Upper lobe of left lung (tissue), 6 donors: ENCODE data around the gene ADAMTSL2. TPM values are rescaled to one million over a fixed set of nuclear protein-coding genes. Genes with fewer than 3 reads are reported as not detected.

ENCODE experiments used
- ATAC-seq, 2 donors: fragments of 200-7000 bp; cut with Tn5 transposase; one replicate each; pipeline ENCODE4 v1.9.1; 2022; ENCODE audit warnings: mild to moderate bottlenecking in 2 of 2, moderate library complexity in 2 of 2; ENCODE audit not compliant: low FRiP score in 2 of 2
- DNase-seq, 2 donors: peaks; one replicate each; pipeline ENCODE4 v3.0.0-alpha.2; 2019 to 2020
- H3K27ac ChIP-seq, 4 donors: fragments of 200-600 bp; sonication (generic); one replicate each; pipeline ENCODE4 v1.5.1; 2016 to 2019
- H3K27me3 ChIP-seq, 4 donors: fragments of 200-600 bp; sonication (generic); one replicate each; pipeline ENCODE4 v1.5.1; 2017 to 2019
- H3K36me3 ChIP-seq, 4 donors: fragments of 200-600 bp; sonication (generic); one replicate each; pipeline ENCODE4 v1.5.1; 2016 to 2019
- H3K4me1 ChIP-seq, 4 donors: fragments of 200-600 bp; sonication (generic); one replicate each; pipeline ENCODE4 v1.5.1; 2018 to 2019
- H3K4me3 ChIP-seq, 4 donors: fragments of 200-600 bp; sonication (generic); one replicate each; pipeline ENCODE4 v1.5.1; 2017 to 2019; ENCODE audit warnings: mild to moderate bottlenecking in 2 of 4, moderate library complexity in 1 of 4
- H3K9me3 ChIP-seq, 4 donors: fragments of 200-600 bp; sonication (generic); one replicate each; pipeline ENCODE4 v1.5.1; 2018 to 2019
- EP300 ChIP-seq, 4 donors: sonication (generic); formaldehyde crosslinking; IDR thresholded peaks; one replicate each; pipeline ENCODE4 v1.5.1; 2017; ENCODE audit warnings: antibody characterized with exemption in 4 of 4, control low read depth in 2 of 4
- POLR2A ChIP-seq, 4 donors: fragments of 450-650 bp; IDR thresholded peaks; one replicate each; pipeline ENCODE4 v1.5.1; 2016 to 2017; ENCODE audit warnings: antibody characterized with exemption in 4 of 4, mild to moderate bottlenecking in 2 of 4
- POLR2AphosphoS5 ChIP-seq, 2 donors: sonication (generic); formaldehyde crosslinking; IDR thresholded peaks; one replicate each; pipeline ENCODE4 v1.5.1; 2017; ENCODE audit warnings: antibody characterized with exemption in 2 of 2
- WGBS, 2 donors: methylation state at CpG; one replicate each; pipeline ENCODE4 v1.1.5; 2017 to 2018; 5-methylcytosine and 5-hydroxymethylcytosine counted together
- total RNA-seq, 6 donors: library from RNA; depleted of rRNA in 4 of 6; stranded (reverse); fragments of >200 nt in 4 of 6; gene quantifications; one replicate each; pipeline versions ENCODE4 v1.1.0 to v1.2.1, GENCODE V29; 2016 to 2021
- TF ChIP-seq, protein P1 (sequence below), 6 experiments: fragments of 450-650 bp in 4 of 6; fragments of 200-600 bp in 2 of 6; sonication (generic) in 2 of 6; IDR thresholded peaks; one replicate each; pipeline ENCODE4 v1.5.1; 2016 to 2019; ENCODE audit warnings: antibody characterized with exemption in 6 of 6
- donor health status: DM: no; HTN: no; CAD: no; lungs with moderate emphysema.
- donor health status: DM: no; HTN: yes; CAD: no; lungs with severe emphysema.

The ADAMTSL2 gene
- total RNA-seq, 6 donors from 2014 or later = 1.4 to 34.8 (median 19.2) TPM

DNA sequence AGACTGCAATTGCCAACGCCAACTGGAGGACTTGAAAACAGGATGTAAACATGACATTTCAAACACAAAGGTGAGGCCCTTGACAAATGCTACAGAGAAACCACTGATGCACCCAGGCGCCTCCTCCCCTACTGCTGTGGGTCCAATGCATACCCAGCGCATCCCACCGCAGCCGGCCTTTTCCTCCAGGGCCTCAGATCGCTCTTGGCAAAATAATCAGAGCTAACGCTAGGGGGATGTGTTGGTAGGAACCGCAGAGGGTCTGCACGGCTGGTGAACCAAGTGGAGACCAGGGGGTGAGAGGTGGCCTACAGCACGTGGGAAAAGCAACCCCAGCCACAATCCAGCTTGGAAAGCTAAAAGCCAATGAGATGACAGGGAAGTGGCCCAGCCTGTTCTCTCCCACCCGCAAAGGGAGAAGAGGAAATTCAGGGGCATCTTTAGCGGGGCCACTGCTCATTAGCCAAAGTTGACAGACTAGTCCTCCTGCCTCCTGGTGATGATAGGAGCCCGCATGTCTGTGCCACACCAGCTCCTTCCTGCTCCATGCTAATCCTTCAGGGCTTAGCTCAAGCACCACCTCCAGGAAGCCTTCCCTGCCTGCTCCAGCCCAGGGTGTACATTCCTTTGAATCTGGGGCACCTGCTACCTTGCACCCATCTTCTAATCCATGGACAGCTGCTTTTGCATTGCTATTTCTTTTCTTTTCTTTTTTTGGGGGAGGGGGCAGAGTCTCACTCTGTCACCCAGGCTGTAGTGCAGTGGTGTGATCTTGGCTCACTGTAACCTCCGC, 68.8 kb downstream of the ADAMTSL2 start:
- Histone ChIP-seq H3K27ac (no peak overlapping the region), H3K27me3 (peaks cover 0 to 6% (median under 1%) of the 10 kb centered on the region in 4 donors), H3K36me3 (no peaks in the 10 kb centered on the region), H3K9me3 (peaks cover 0 to 8% (median 3%) of the 10 kb centered on the region in 4 donors), H3K4me1 (no peaks in the 10 kb centered on the region), H3K4me3 (no peak overlapping the region)
- TF ChIP-seq POLR2AphosphoS5 (IDR thresholded peaks at IDR 0.05) (no peak), EP300 (IDR thresholded peaks at IDR 0.05) (no peak), POLR2A (IDR thresholded peaks at IDR 0.05) (no peak)
- TF ChIP-seq, protein P1, sequence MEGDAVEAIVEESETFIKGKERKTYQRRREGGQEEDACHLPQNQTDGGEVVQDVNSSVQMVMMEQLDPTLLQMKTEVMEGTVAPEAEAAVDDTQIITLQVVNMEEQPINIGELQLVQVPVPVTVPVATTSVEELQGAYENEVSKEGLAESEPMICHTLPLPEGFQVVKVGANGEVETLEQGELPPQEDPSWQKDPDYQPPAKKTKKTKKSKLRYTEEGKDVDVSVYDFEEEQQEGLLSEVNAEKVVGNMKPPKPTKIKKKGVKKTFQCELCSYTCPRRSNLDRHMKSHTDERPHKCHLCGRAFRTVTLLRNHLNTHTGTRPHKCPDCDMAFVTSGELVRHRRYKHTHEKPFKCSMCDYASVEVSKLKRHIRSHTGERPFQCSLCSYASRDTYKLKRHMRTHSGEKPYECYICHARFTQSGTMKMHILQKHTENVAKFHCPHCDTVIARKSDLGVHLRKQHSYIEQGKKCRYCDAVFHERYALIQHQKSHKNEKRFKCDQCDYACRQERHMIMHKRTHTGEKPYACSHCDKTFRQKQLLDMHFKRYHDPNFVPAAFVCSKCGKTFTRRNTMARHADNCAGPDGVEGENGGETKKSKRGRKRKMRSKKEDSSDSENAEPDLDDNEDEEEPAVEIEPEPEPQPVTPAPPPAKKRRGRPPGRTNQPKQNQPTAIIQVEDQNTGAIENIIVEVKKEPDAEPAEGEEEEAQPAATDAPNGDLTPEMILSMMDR (IDR thresholded peaks at IDR 0.05) = no peak
- ATAC-seq (no peak), DNase-seq (no peak)
- WGBS, 2 donors = 40 to 41% methylated on average over 13 to 14 of the region's 14 CpGs

DNA sequence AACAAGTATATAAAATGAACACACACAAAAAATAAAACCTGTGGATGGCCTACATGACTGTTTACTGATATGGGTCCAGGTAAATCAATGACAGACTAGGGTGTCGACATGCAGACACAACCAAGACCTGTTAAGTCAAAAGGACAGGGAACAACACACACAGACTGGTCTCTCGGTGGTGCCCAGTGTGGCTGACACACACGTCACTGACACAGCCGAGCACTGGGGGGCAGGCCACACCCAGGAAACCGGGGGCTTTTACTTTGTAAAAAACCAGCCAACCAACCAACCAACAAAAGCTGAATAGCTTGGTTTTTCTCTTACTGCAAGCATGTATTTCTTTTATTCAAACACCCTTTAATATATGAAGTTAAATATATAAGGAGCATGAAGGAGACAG, 69.7 kb downstream of the ADAMTSL2 start:
- no peaks in the 10 kb centered on the region for H3K36me3 ChIP-seq
- no peak for ATAC-seq
- H3K4me1 ChIP-seq = peaks cover 0 to 7% (median 0%) of the 10 kb centered on the region in 4 donors
- no peak for DNase-seq
- TF ChIP-seq POLR2A (IDR thresholded peaks at IDR 0.05) (no peak), EP300 (IDR thresholded peaks at IDR 0.05) (no peak), POLR2AphosphoS5 (IDR thresholded peaks at IDR 0.05) (no peak)
- TF ChIP-seq, protein P1 (IDR thresholded peaks at IDR 0.05) = no peak
- H3K9me3 ChIP-seq = no peaks in the 10 kb centered on the region
- peaks cover 0 to 14% (median 5%) of the 10 kb centered on the region in 4 donors for H3K27me3 ChIP-seq
- no peak overlapping the region for H3K27ac ChIP-seq
- 36 to 86% methylated on average over 1 to 5 of the region's 5 CpGs for WGBS, 2 donors
- H3K4me3 ChIP-seq = no peak overlapping the region

DNA sequence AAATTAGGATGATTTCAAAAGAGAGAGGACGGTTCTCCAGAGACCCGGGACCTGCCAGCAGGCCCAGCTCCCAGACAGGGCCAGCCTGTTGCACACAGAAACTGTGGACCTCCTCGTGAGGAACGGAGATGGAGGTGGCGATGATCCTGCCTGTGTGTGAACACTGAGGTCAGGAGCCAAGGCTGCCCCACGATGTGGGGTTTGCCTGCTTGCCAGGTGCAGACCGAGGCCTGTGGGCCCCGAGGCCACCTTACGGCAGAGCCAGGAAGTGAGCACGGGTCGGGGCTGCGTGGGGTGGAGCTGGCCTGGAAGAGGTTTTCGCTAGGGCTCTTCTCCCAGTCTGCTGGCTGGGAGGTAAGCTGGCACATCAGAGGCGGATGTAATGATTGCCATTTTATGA, 70.4 kb downstream of the ADAMTSL2 start:
- peaks cover 0 to 9% (median 0%) of the 10 kb centered on the region in 4 donors for H3K4me1 ChIP-seq
- WGBS, 2 donors = 54 to 67% methylated on average over 8 to 14 of the region's 14 CpGs
- peak in 1 of 2 donors; percentile 49 for DNase-seq
- TF ChIP-seq POLR2A (IDR thresholded peaks at IDR 0.05) = no peak
- TF ChIP-seq, protein P1 (IDR thresholded peaks at IDR 0.05) = no peak
- no peak overlapping the region for H3K27ac ChIP-seq
- no peaks in the 10 kb centered on the region for H3K9me3 ChIP-seq
- H3K27me3 ChIP-seq = peaks cover 0 to 21% (median 5%) of the 10 kb centered on the region in 4 donors
- no peak for ATAC-seq
- H3K4me3 ChIP-seq = no peak overlapping the region
- H3K36me3 ChIP-seq = no peaks in the 10 kb centered on the region

DNA sequence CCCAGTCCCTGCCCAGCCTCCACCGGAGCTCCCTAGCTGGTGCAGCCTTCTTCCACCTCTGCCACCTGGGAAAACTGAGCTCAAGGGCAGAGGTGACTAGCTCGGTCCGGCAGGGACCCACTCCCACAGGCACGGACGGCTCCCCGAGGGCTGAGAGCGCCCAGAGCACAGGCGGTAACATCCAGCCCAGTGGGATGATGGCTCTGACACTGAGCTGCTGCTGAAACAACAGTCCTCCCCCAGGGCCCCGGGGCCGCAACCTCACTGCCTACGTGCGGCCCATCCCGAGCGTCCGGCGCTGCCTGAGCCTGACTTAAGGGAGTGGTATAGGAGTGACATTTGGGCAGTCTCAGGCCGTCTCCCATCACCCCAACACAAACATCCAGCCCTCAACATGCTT, 70.9 kb downstream of the ADAMTSL2 start:
- no peak for TF ChIP-seq POLR2A (IDR thresholded peaks at IDR 0.05)
- TF ChIP-seq, protein P1 (IDR thresholded peaks at IDR 0.05) = no peak
- no peak for TF ChIP-seq EP300 (IDR thresholded peaks at IDR 0.05)
- TF ChIP-seq POLR2AphosphoS5 (IDR thresholded peaks at IDR 0.05) = no peak
- Histone ChIP-seq H3K4me1 (peaks cover 0 to 9% (median 0%) of the 10 kb centered on the region in 4 donors), H3K36me3 (no peaks in the 10 kb centered on the region), H3K27me3 (peaks cover 0 to 21% (median 5%) of the 10 kb centered on the region in 4 donors), H3K9me3 (no peaks in the 10 kb centered on the region), H3K4me3 (no peak overlapping the region), H3K27ac (no peak overlapping the region)
- 87 to 100% methylated on average over 2 to 17 of the region's 17 CpGs for WGBS, 2 donors
- DNase-seq (peak in 1 of 2 donors; percentile 76), ATAC-seq (no peak)
